Muscle of leg (tissue), 11 donors: ENCODE measurements around the gene PTCD3. TPM values are rescaled to one million over a fixed set of nuclear protein-coding genes. Genes with fewer than 3 reads are reported as not detected.

Experiments used
- DNase-seq: peaks from one replicate; pipeline ENCODE4 v3.0.0; 2013
- H3K27ac ChIP-seq: one replicate; pipeline ENCODE4 v1.5.1; 2013; ENCODE audit warnings: mild to moderate bottlenecking, low read length, control low read depth
- H3K27me3 ChIP-seq: one replicate; pipeline ENCODE4 v1.6.1; 2013; ENCODE audit warnings: low read length; ENCODE audit not compliant: control insufficient read depth, insufficient read depth
- H3K36me3 ChIP-seq: one replicate; pipeline ENCODE4 v1.6.1; 2013; ENCODE audit warnings: low read length; ENCODE audit not compliant: control insufficient read depth, insufficient read depth
- H3K4me1 ChIP-seq: one replicate; pipeline ENCODE4 v1.6.1; 2013; ENCODE audit warnings: low read length; ENCODE audit not compliant: control insufficient read depth, insufficient read depth
- H3K4me3 ChIP-seq: one replicate; pipeline ENCODE4 v1.5.1; 2013; ENCODE audit warnings: low read length, control low read depth
- H3K9me3 ChIP-seq: replicated peaks from 2 replicates; pipeline ENCODE4 v1.6.1; 2013; ENCODE audit warnings: low read depth, low read length; ENCODE audit not compliant: control insufficient read depth
- WGBS: methylation state at CpG from one replicate; pipeline ENCODE4 v1.1.5; 2013; ENCODE audit warnings: missing lambda C conversion rate; ENCODE audit not compliant: insufficient coverage; 5-methylcytosine and 5-hydroxymethylcytosine counted together
- polyA plus RNA-seq, 8 donors: library from polyadenylated mRNA; unstranded; fragments of 120-200 nt; gene quantifications; one replicate each; pipeline versions ENCODE4 v1.2.1 to v1.2.3, GENCODE V29; 2013; ENCODE audit warnings: inconsistent platforms in 1 of 8, low replicate concordance in 1 of 8; ENCODE audit not compliant: insufficient read length in 8 of 8, insufficient read depth in 1 of 8
- total RNA-seq: library from RNA; stranded (reverse); fragments of 120-200 nt; gene quantifications from one replicate; pipeline ENCODE4 v1.2.4, GENCODE V29; 2013

PTCD3 gene
- total and polyA plus RNA-seq, 9 donors: 56.9 to 88.6 (median 66.8) TPM

DNA sequence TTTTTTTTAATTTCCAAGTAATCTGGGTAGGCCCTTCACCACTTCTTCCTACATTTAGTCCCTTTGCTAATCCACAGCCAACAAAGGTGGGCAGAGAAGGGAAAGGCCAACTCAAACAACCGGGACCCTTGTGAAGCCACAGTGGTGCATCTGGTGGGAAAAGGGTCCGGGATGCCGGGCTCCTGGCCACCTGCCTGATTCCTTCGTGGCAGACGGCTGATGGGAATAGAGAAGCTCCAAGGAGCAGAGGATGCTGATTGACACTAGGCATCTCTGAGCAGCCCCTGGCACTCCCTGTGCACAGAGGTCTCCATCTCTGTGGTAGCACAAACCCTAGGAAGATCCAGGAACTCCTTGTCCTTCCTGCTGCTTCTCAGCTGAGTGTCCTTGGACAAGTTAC is 37.4 kb upstream of the PTCD3 start:
- Histone ChIP-seq H3K9me3 (no peaks in the 10 kb centered on the region), H3K4me1 (peaks cover 43% of the 10 kb centered on the region), H3K36me3 (peaks cover 69% of the 10 kb centered on the region), H3K27ac (peak overlapping the region; percentile 37), H3K4me3 (no peak overlapping the region), H3K27me3 (no peaks in the 10 kb centered on the region)
- DNase-seq: no peak
- WGBS: 87% methylated on average over 5 of the region's 5 CpGs

DNA sequence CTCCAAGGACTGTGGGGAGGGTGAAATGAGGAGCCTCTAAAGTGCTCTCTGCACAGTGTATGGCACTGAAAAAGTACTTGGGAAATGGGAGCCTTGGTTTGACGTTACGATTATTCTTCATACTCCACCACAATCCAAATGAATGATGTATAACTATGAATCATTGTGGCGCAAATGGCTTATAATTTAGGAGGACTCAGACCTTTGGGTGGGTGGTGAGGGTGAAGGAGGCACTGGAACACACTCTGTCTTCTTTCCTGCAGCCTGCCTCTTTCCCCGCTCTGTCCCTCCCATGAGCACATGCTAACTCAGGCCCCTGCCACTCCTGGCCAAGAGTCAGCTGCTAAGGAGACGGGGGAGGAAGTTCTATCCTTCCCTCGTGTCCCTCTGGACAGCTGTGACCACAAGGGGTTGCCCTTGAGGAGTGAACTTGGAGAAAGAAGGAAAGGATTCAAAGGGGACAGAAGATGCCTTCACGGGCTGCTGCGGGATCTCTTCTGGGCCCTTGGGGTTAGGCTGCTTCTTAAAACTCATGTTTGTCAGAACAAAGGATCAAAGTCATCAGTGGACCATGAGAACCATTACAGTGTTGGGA is 36.8 kb upstream of the PTCD3 start:
- peak; percentile 73 for DNase-seq
- Histone ChIP-seq H3K9me3 (no peaks in the 10 kb centered on the region), H3K4me1 (peaks cover 43% of the 10 kb centered on the region), H3K4me3 (no peak overlapping the region), H3K27me3 (no peaks in the 10 kb centered on the region), H3K36me3 (peaks cover 69% of the 10 kb centered on the region), H3K27ac (no peak overlapping the region)
- 100% methylated on average over 1 of the region's 8 CpGs for WGBS

DNA sequence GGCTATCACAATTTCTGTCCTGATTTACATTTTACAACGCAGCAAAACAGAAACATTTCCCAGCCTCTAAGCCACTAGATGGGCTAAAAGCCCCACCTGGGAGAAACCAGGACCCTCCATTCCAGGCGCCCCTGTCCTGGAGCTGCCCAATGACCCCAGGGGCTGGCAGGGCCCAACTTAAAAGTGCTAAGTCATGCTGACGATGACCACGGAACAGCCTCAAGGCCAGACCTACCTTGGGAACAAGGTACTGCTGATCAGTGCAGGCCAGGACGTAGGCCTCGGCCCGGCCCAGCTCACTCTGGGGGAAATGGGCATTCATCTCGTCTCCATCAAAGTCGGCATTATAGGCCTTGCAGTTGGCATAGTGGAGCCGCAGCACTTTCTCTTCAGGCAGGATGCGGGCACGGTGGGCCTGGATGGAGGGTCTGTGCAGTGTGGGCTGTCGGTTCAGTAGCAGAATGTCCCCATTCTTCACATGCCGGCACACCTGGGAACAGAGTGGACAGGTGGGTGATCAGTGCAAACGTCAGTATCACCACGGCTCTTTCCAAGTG is 36.2 kb upstream of the PTCD3 start:
- 95% methylated on average over 16 of the region's 16 CpGs for WGBS
- no peak for DNase-seq
- H3K27me3 ChIP-seq: no peaks in the 10 kb centered on the region
- no peak overlapping the region for H3K27ac ChIP-seq
- no peaks in the 10 kb centered on the region for H3K9me3 ChIP-seq
- H3K4me1 ChIP-seq: peaks cover 43% of the 10 kb centered on the region
- peaks cover 71% of the 10 kb centered on the region for H3K36me3 ChIP-seq
- no peak overlapping the region for H3K4me3 ChIP-seq

DNA sequence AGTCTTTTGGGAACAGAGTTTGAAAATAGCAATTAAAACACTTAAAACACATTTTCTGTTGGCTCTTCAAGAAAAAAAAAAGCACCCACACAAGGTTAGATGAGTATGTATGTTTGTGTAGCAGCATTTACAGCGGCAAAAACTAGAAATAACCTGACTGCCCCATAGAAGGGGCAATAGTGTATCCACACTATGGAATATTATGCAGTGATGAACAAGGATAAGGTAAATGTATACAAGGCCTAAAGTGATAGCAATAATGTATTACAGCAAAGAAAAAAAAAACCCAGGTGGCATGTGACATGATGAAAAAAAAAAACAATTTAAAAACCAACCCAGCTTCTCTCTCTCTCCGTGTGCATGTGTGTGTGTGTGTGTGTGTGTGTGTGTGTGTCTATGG is 35.2 kb upstream of the PTCD3 start:
- no CpG with 5 or more reads among the region's 2 CpGs for WGBS
- H3K27ac ChIP-seq: no peak overlapping the region
- H3K4me1 ChIP-seq: peaks cover 39% of the 10 kb centered on the region
- no peak overlapping the region for H3K4me3 ChIP-seq
- H3K9me3 ChIP-seq: no peaks in the 10 kb centered on the region
- DNase-seq: no peak
- peaks cover 69% of the 10 kb centered on the region for H3K36me3 ChIP-seq
- H3K27me3 ChIP-seq: no peaks in the 10 kb centered on the region

DNA sequence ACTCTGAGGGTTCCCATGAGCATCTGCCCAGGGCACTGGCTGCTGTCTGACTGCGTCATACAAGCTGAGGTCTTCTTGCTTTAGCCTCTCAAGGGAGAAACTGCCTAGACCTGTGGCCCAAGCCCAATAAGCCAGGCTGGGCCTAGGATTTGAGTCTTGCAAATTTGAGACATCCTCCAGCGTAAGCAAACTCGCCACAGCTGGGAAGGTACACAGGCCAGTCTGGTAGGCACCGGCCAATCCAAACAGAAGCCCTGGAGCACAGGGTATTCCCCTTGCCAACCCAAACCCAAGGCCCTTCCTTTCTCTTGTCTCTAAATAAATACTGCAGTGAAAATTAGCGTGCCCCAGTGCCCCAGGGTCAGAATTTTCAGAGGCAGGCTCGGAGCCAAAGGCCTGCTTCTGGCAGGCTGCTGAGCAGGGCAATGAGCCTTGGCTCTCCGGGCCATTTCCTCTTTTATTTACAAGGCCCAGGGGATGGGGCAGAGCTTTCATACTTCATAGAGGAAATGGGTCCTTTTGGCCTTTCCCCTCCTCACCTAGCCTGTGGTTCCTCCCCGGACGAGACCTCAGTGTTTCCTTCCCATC is 33.7 kb upstream of the PTCD3 start:
- Histone ChIP-seq H3K9me3 (no peaks in the 10 kb centered on the region), H3K27ac (peak overlapping the region; percentile 16), H3K27me3 (no peaks in the 10 kb centered on the region), H3K36me3 (peaks cover 79% of the 10 kb centered on the region), H3K4me1 (peaks cover 37% of the 10 kb centered on the region), H3K4me3 (no peak overlapping the region)
- peak; percentile 56 for DNase-seq
- 44% methylated on average over 7 of the region's 9 CpGs for WGBS

DNA sequence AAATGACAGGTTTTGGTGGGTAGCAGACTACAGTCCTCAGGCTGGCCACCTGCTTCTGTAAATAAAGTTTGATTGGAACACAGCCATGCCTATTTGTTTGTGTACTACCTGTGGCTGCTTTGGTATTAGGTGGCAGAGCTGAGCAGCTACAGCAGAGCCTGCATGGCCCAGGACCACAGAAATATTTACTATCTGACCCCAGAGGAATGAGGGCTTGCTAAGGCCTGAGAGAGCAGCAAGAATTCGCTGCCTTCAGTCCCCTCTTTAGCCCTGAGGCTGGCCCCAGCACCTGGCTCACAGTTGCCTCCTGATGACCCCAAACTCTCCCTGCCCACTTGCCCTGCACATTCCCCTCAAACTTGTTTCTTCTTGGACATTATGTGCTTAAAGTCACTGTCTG is 32.8 kb upstream of the PTCD3 start:
- WGBS: 90% methylated on average over 1 of the region's 1 CpG
- H3K36me3 ChIP-seq: peaks cover 85% of the 10 kb centered on the region
- DNase-seq: no peak
- peaks cover 35% of the 10 kb centered on the region for H3K4me1 ChIP-seq
- no peak overlapping the region for H3K27ac ChIP-seq
- no peaks in the 10 kb centered on the region for H3K9me3 ChIP-seq
- H3K4me3 ChIP-seq: no peak overlapping the region
- H3K27me3 ChIP-seq: no peaks in the 10 kb centered on the region

DNA sequence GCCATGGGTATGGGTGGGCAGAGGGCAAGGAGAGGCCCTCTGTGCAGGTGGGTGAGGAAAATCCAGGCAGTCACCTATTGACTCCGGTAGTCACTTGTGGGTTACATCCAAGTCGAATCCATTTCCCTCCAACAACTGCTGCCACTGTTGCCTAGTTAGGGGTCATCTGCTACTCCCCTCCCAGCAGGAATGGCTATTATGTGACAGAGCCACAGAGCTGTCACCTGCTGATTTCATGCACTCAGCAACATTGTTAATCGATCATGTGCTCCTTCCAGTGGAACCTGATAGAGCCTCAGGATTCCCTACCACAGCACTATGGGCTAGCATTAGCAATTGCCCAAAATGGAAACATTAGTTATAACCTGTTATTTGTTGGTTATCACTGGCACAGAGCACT is 31.8 kb upstream of the PTCD3 start:
- no peaks in the 10 kb centered on the region for H3K9me3 ChIP-seq
- no CpG with 5 or more reads among the region's 3 CpGs for WGBS
- DNase-seq: no peak
- peaks cover 24% of the 10 kb centered on the region for H3K4me1 ChIP-seq
- no peak overlapping the region for H3K27ac ChIP-seq
- no peaks in the 10 kb centered on the region for H3K27me3 ChIP-seq
- H3K4me3 ChIP-seq: no peak overlapping the region
- H3K36me3 ChIP-seq: peaks cover 84% of the 10 kb centered on the region

DNA sequence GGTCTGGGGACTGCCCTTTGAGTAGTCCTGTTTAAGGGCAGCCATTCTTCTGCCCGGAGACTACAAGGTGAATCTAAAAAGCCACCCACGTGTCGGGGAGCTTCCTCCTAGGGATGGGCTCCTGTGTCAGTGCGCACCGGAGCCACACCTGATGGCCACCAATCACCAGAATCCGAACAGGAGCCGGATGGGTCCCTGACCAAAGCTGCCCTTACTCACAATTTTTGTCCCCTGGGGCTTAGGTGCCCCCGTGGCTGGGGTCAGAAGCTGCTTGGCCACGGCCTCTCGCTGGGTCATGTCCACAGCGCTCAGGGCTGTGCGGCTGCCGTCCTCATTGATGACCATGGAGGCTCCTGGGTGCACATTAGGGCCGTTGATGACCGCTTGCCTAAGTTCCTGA is 31.2 kb upstream of the PTCD3 start:
- no peak for DNase-seq
- H3K4me1 ChIP-seq: peaks cover 19% of the 10 kb centered on the region
- no peaks in the 10 kb centered on the region for H3K27me3 ChIP-seq
- H3K9me3 ChIP-seq: no peaks in the 10 kb centered on the region
- WGBS: 94% methylated on average over 15 of the region's 15 CpGs
- H3K27ac ChIP-seq: no peak overlapping the region
- H3K36me3 ChIP-seq: peaks cover 83% of the 10 kb centered on the region
- H3K4me3 ChIP-seq: no peak overlapping the region

DNA sequence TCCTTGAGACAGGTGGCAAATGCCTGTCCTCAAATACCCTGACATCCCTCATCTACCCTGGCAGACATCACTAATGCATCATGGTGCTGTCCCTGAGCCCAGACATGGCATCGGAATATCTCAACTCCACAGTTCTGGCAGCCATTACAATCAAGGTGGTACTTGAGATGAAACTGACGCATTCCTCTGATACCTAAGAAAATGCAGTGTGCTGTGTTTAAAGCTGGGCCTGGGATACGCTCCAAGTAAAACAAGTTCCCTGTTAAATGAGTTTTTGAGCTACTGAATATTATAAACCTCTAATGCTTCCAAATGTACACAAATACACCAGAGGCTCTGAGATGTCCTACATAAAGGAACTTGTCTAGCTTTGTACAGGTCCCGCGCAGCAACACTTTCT is 30.1 kb upstream of the PTCD3 start:
- Histone ChIP-seq H3K4me3 (no peak overlapping the region), H3K27me3 (no peaks in the 10 kb centered on the region), H3K36me3 (peaks cover 85% of the 10 kb centered on the region), H3K27ac (no peak overlapping the region), H3K9me3 (no peaks in the 10 kb centered on the region), H3K4me1 (peaks cover 28% of the 10 kb centered on the region)
- WGBS: 100% methylated on average over 3 of the region's 5 CpGs
- no peak for DNase-seq

DNA sequence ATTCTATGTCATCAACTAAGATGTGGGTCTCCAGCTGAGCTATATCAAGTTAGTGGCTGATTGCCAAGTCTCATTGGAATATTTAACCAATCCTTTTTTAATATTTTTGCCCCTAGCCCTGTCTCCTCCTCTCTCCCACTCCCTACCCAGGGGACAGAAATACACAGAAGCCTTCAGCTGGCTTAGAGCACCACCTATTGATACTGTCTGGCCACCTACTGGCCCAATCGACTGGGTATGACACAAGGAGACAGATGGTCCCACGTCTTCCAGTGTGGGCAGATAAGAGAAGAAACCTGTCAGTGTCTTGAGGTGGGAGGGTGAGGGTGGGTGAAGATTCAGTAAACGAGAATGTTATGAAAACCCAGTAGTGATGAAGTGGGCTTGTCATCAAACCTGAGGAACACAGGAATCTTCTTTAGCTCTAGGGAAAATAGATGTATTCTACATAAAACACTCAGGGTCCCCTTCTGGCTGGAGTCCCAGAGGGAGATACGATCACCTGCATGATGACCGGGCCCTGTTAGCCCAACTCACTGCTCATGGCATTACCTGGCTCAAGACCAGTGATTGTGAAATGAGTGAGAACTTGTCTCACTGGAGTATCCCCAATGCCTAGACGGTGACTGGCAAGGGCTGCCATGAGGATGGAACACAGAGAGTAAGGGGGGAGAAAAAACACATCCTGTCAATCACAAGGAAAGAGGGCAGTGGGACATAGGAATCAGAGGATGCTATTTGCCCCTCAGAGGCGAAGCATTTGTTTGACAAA is 27.1 kb upstream of the PTCD3 start:
- H3K27ac ChIP-seq: no peak overlapping the region
- no peak overlapping the region for H3K4me3 ChIP-seq
- H3K9me3 ChIP-seq: no peaks in the 10 kb centered on the region
- no peaks in the 10 kb centered on the region for H3K27me3 ChIP-seq
- peak; percentile 79 for DNase-seq
- 80% methylated on average over 1 of the region's 7 CpGs for WGBS
- peaks cover 72% of the 10 kb centered on the region for H3K36me3 ChIP-seq
- H3K4me1 ChIP-seq: peaks cover 11% of the 10 kb centered on the region
